ENCODE data around the gene GXYLT1. TPM values are rescaled to one million over a fixed set of nuclear protein-coding genes. Genes with fewer than 3 reads are reported as not detected.

Gene GXYLT1
- total RNA-seq, 4 donors from 2014 or later = 3.6 to 17.5 (median 8.7) TPM

- Histone ChIP-seq H3K36me3 (peaks cover 0 to 9% (median 0%) of the 10 kb centered on the region in 4 donors), H3K27me3 (no peaks in the 10 kb centered on the region), H3K27ac (no peak overlapping the region), H3K9me3 (no peaks in the 10 kb centered on the region), H3K4me1 (peaks cover 0 to under 1% (median 0%) of the 10 kb centered on the region in 4 donors), H3K4me3 (no peak overlapping the region)
- no peak for DNase-seq
- TF ChIP-seq EP300 (IDR thresholded peaks at IDR 0.05; ENCODE audit: low read depth) (no peak), CTCF (IDR thresholded peaks at IDR 0.05) (no peak), POLR2AphosphoS5 (IDR thresholded peaks at IDR 0.05) (no peak), POLR2A (IDR thresholded peaks at IDR 0.05) (no peak)
- in situ Hi-C loops (cut with MboI; ENCODE audit: low pct_ligation_motif_present in 1 of 4, low pct_unique_long_range_greater_than_20kb in 1 of 4, low sequenced_read_pairs in 3 of 4) = no loop called here
- 93% methylated on average over 2 of the region's 2 CpGs for WGBS, 2 donors (ENCODE audit: low coverage in 1 of 2)
- intact Hi-C loops (cut with DNase I; ENCODE audit: low total_unique reads) = no loop called here
Measured at GRCh38 chr12:42178101-42178500, 33.4 kb upstream of the GXYLT1 start.

DNA sequence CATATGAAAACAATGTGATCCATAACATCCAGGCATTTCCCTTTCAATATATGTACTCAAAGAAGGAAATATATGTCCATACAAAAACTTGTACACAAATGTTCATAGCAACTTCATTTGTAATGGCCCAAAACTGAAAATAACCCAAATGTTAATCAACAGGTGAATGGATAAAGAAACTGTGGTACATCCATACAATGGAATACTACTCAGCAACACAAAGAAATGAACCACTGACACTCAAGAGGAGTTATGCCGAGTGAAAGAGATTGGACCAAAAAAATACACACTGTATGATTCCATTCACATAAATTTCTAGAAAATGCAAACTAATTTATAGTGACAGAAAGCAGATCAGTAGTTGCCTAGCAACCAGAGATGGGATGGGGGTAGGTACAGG, 30.3 kb upstream of the GXYLT1 start:
- Histone ChIP-seq H3K4me3 (no peak overlapping the region), H3K27me3 (no peaks in the 10 kb centered on the region), H3K4me1 (peaks cover 0 to 4% (median 0%) of the 10 kb centered on the region in 4 donors), H3K36me3 (peaks cover 0 to 16% (median 2%) of the 10 kb centered on the region in 4 donors), H3K27ac (no peak overlapping the region), H3K9me3 (no peaks in the 10 kb centered on the region)
- WGBS, 2 donors (ENCODE audit: low coverage in 1 of 2) = 80 to 100% methylated on average over 1 of the region's 1 CpG
- DNase-seq = no peak
- in situ Hi-C loops (cut with MboI; ENCODE audit: low pct_ligation_motif_present in 1 of 4, low pct_unique_long_range_greater_than_20kb in 1 of 4, low sequenced_read_pairs in 3 of 4) (no loop called here), intact Hi-C loops (cut with DNase I; ENCODE audit: low total_unique reads) (no loop called here)
- TF ChIP-seq POLR2A (IDR thresholded peaks at IDR 0.05) (no peak), POLR2AphosphoS5 (IDR thresholded peaks at IDR 0.05) (no peak), CTCF (IDR thresholded peaks at IDR 0.05) (no peak), EP300 (IDR thresholded peaks at IDR 0.05; ENCODE audit: low read depth) (no peak)

- Histone ChIP-seq H3K4me1 (peaks cover 0 to 4% (median 0%) of the 10 kb centered on the region in 4 donors), H3K27ac (no peak overlapping the region), H3K4me3 (no peak overlapping the region), H3K9me3 (no peaks in the 10 kb centered on the region), H3K27me3 (no peaks in the 10 kb centered on the region), H3K36me3 (peaks cover 0 to 16% (median 2%) of the 10 kb centered on the region in 4 donors)
- in situ Hi-C loops (cut with MboI; ENCODE audit: low pct_ligation_motif_present in 1 of 4, low pct_unique_long_range_greater_than_20kb in 1 of 4, low sequenced_read_pairs in 3 of 4) = no loop called here
- TF ChIP-seq CTCF (IDR thresholded peaks at IDR 0.05) = no peak
- TF ChIP-seq POLR2AphosphoS5 (IDR thresholded peaks at IDR 0.05) = no peak
- TF ChIP-seq POLR2A (IDR thresholded peaks at IDR 0.05) = no peak
- no peak for TF ChIP-seq EP300 (IDR thresholded peaks at IDR 0.05; ENCODE audit: low read depth)
- intact Hi-C loops (cut with DNase I; ENCODE audit: low total_unique reads) = no loop called here
- DNase-seq = no peak
Measured at GRCh38 chr12:42173961-42174521, 29.4 kb upstream of the GXYLT1 start.

DNA sequence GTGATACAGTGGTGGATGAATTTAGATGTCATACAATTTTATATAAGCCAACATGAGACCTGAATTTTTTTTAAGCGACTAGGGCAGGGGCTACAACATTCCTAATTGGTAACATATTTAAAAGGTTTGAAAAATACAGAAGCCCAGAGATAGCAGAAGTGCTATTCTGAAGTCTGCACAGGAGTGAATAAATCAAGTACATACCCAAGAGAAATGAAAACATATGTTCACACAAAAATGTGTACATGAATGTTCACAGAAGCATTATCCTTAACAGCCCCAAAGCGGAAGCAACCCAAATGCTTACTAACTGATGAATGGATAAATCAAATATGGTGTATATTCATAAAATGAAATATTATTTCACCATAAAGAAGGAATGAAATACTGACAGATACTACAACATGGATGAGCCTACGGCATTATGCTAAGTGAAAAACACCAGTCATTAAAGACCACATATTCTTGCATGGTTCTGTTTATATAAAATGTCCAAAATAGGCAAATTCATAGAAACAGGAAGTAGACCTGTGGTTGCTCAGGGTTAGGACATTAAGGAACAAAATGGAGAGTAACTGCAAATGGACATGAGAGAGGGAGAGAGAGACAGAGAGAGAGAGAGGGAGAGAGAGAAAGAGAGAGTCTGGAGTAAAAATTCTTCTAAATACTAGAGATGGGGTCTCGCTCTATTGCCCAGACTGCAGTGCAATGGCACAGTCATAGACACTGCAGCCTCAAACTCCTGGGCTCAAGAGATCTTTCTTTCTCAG, 28.0 kb upstream of the GXYLT1 start:
- Histone ChIP-seq H3K27ac (no peak overlapping the region), H3K4me1 (peaks cover 0 to 4% (median 0%) of the 10 kb centered on the region in 4 donors), H3K9me3 (no peaks in the 10 kb centered on the region), H3K4me3 (no peak overlapping the region), H3K27me3 (no peaks in the 10 kb centered on the region), H3K36me3 (peaks cover 0 to 16% (median 2%) of the 10 kb centered on the region in 4 donors)
- in situ Hi-C loops (cut with MboI; ENCODE audit: low pct_ligation_motif_present in 1 of 4, low pct_unique_long_range_greater_than_20kb in 1 of 4, low sequenced_read_pairs in 3 of 4) (no loop called here), intact Hi-C loops (cut with DNase I; ENCODE audit: low total_unique reads) (no loop called here)
- DNase-seq = no peak
- WGBS, 2 donors (ENCODE audit: low coverage in 1 of 2) = 93 to 95% methylated on average over 4 of the region's 4 CpGs
- TF ChIP-seq EP300 (IDR thresholded peaks at IDR 0.05; ENCODE audit: low read depth) (no peak), POLR2A (IDR thresholded peaks at IDR 0.05) (no peak), CTCF (IDR thresholded peaks at IDR 0.05) (no peak), POLR2AphosphoS5 (IDR thresholded peaks at IDR 0.05) (no peak)
